ENCODE results near the gene MARK3. TPM values are rescaled to one million over a fixed set of nuclear protein-coding genes. Genes with fewer than 3 reads are reported as not detected.

The MARK3 gene
- total and polyA plus RNA-seq, 2 donors from 2014 or later = 39.8 to 83.1 TPM

GRCh38 chr14:103528146-103528586, 143.0 kb downstream of the MARK3 start:
- intact Hi-C loops (cut with DNase I) = no loop called here
- FAIRE-seq (no peak), DNase-seq (peak in 3 of 5 donors; percentile 42 to 83 (median 80))
- H3K4me1 ChIP-seq (ENCODE audit: control insufficient read depth in 2 of 3, insufficient read depth in 2 of 3, low read depth in 1 of 3, low read length in 3 of 3) = peaks cover 0 to 44% (median 38%) of the 10 kb centered on the region in 3 donors
- no peak for TF ChIP-seq CTCF (IDR thresholded peaks at IDR 0.05; ENCODE audit: borderline replicate concordance, extremely low read depth, insufficient read depth)
- no peaks in the 10 kb centered on the region for H3K36me3 ChIP-seq (ENCODE audit: control insufficient read depth in 2 of 3, insufficient read depth in 3 of 3, low read length in 3 of 3)
- H3K4me3 ChIP-seq (ENCODE audit: low read length in 3 of 3) = peak overlapping the region; percentile 17 to 81 (median 66)
- peak overlapping the region; percentile 95 to 96 for H3K27ac ChIP-seq (ENCODE audit: low read depth in 2 of 2, low read length in 2 of 2)
- peak overlapping the region in 2 of 3 donors; percentile 69 to 84 for H3K9ac ChIP-seq (ENCODE audit: low read length in 3 of 3)
- H3K9me3 ChIP-seq (ENCODE audit: control insufficient read depth in 2 of 3, insufficient read depth in 1 of 3, low read length in 3 of 3) = no peaks in the 10 kb centered on the region
- no peaks in the 10 kb centered on the region for H3K27me3 ChIP-seq (ENCODE audit: control insufficient read depth, insufficient read depth, low read length)

- FAIRE-seq = no peak
- peak within 1 kb of the TSS; percentile 50 to 91 (median 66) for H3K4me3 ChIP-seq (ENCODE audit: low read length in 3 of 3)
Measured at GRCh38 chr14:103528587-103529382, 143.6 kb downstream of the MARK3 start, which contains the start of gene TRMT61A. Gene TRMT61A (plus strand): TSS chr14:103529196. CDS start chr14:103529979, 783 bp downstream.

GRCh38 chr14:103529383-103530365, 144.5 kb downstream of the MARK3 start:
- intact Hi-C loops (cut with DNase I) = no loop called here
- Histone ChIP-seq H3K9ac (ENCODE audit: low read length in 3 of 3) (peak overlapping the region; percentile 7 to 69 (median 15)), H3K4me3 (ENCODE audit: low read length in 3 of 3) (peak overlapping the region; percentile 50 to 91 (median 55)), H3K27ac (ENCODE audit: low read depth in 2 of 2, low read length in 2 of 2) (peak overlapping the region; percentile 74 to 95), H3K4me1 (ENCODE audit: control insufficient read depth in 2 of 3, insufficient read depth in 2 of 3, low read depth in 1 of 3, low read length in 3 of 3) (peaks cover 0 to 43% (median 30%) of the 10 kb centered on the region in 3 donors), H3K36me3 (ENCODE audit: control insufficient read depth in 2 of 3, insufficient read depth in 3 of 3, low read length in 3 of 3) (no peaks in the 10 kb centered on the region), H3K9me3 (ENCODE audit: control insufficient read depth in 2 of 3, insufficient read depth in 1 of 3, low read length in 3 of 3) (no peaks in the 10 kb centered on the region), H3K27me3 (ENCODE audit: control insufficient read depth, insufficient read depth, low read length) (no peaks in the 10 kb centered on the region)
- DNase-seq = peak in 1 of 5 donors; percentile 71
- FAIRE-seq = no peak
- no peak for TF ChIP-seq CTCF (IDR thresholded peaks at IDR 0.05; ENCODE audit: borderline replicate concordance, extremely low read depth, insufficient read depth)

More at GRCh38 chr14:103528587-103529382, 143.6 kb downstream of the MARK3 start, which contains the start of gene TRMT61A:
- TF ChIP-seq CTCF (IDR thresholded peaks at IDR 0.05; ENCODE audit: borderline replicate concordance, extremely low read depth, insufficient read depth) = peak; percentile 9
- intact Hi-C loops (cut with DNase I) = no loop called here
- Histone ChIP-seq H3K4me1 (ENCODE audit: control insufficient read depth in 2 of 3, insufficient read depth in 2 of 3, low read depth in 1 of 3, low read length in 3 of 3) (peaks cover 0 to 44% (median 38%) of the 10 kb centered on the region in 3 donors), H3K27ac (ENCODE audit: low read depth in 2 of 2, low read length in 2 of 2) (peak within 1 kb of the TSS; percentile 95 to 96), H3K27me3 (ENCODE audit: control insufficient read depth, insufficient read depth, low read length) (no peaks in the 10 kb centered on the region), H3K9ac (ENCODE audit: low read length in 3 of 3) (peak within 1 kb of the TSS; percentile 22 to 84 (median 69)), H3K36me3 (ENCODE audit: control insufficient read depth in 2 of 3, insufficient read depth in 3 of 3, low read length in 3 of 3) (no peaks in the 10 kb centered on the region), H3K9me3 (ENCODE audit: control insufficient read depth in 2 of 3, insufficient read depth in 1 of 3, low read length in 3 of 3) (no peaks in the 10 kb centered on the region)
- DNase-seq = peak; percentile 90 to 96 (median 95)
